Muscle layer of colon (tissue), 2 donors: ENCODE measurements around the gene CCDC39.

Source experiments
- H3K27ac ChIP-seq: one replicate; pipeline ENCODE4 v1.7.0; 2013; ENCODE audit warnings: low read depth, mild to moderate bottlenecking, low read length, moderate library complexity
- H3K27me3 ChIP-seq, 2 donors: one replicate each; pipeline ENCODE4 v1.7.0; 2013; ENCODE audit warnings: low read length in 2 of 2, mild to moderate bottlenecking in 2 of 2; ENCODE audit not compliant: insufficient read depth in 2 of 2, control insufficient read depth in 1 of 2
- H3K36me3 ChIP-seq: one replicate; pipeline ENCODE4 v1.7.0; 2013; ENCODE audit warnings: mild to moderate bottlenecking, low read length; ENCODE audit not compliant: insufficient read depth
- H3K4me1 ChIP-seq: one replicate; pipeline ENCODE4 v1.7.0; 2013; ENCODE audit warnings: mild to moderate bottlenecking, low read length; ENCODE audit not compliant: insufficient read depth
- H3K4me3 ChIP-seq, 2 donors: one replicate each; pipeline ENCODE4 v1.7.0; 2013; ENCODE audit warnings: low read length in 2 of 2, low read depth in 1 of 2, mild to moderate bottlenecking in 1 of 2, moderate library complexity in 1 of 2
- H3K9ac ChIP-seq: one replicate; pipeline ENCODE4 v1.7.0; 2013; ENCODE audit warnings: low read length
- H3K9me3 ChIP-seq: one replicate; pipeline ENCODE4 v1.7.0; 2013; ENCODE audit warnings: mild to moderate bottlenecking, low read length
- donor health status: abdominal sarcoma.
- donor health status: Adenocarcinoma of cecum.

The CCDC39 gene

DNA sequence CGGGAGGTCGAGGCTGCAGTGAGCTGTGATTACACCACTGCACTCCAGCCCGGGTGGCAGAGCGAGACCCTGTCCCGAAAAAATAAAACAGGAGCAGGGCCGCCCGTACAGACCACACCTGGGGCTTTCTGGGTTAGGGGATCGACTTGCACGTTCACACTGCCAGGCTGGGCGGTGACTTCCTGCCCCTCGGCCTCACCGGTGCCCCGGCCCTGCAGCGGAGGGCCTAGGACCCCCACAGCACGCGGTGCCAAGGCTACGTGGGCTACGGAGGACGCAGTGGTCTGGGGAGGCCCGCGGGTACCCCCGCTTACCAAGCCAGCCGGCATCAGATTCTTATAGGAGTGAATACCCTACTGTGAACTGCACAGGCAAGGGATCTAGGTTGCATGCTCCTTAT is 88.9 kb downstream of the CCDC39 start:
- Histone ChIP-seq H3K36me3 (no peaks in the 10 kb centered on the region), H3K27ac (no peak overlapping the region), H3K27me3 (peaks cover 0 to 4% of the 10 kb centered on the region in 2 donors), H3K4me1 (no peaks in the 10 kb centered on the region), H3K4me3 (no peak overlapping the region), H3K9me3 (no peaks in the 10 kb centered on the region), H3K9ac (no peak overlapping the region)

DNA sequence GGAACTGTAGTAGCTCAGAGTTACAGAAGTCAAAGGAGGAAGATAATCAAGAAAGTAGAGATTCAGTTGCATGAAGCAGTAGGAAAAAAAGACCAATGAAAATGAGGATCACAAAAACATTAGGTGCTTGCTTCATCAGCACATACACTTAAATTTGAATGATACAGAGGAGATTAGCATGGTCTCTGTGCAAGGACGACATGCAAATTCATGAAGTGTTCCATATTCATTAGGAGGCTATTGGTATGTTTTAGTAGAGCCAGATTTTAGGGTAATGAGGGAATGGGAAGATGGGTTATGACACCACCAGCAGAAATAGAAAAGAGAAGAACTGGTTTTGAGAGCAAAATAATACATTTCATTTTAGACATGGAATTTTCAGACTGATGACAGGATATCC is 98.4 kb downstream of the CCDC39 start:
- no peaks in the 10 kb centered on the region for H3K9me3 ChIP-seq
- H3K4me1 ChIP-seq = no peaks in the 10 kb centered on the region
- H3K27me3 ChIP-seq = peaks cover 0 to 4% of the 10 kb centered on the region in 2 donors
- H3K4me3 ChIP-seq = no peak overlapping the region
- no peak overlapping the region for H3K9ac ChIP-seq
- no peak overlapping the region for H3K27ac ChIP-seq
- H3K36me3 ChIP-seq = no peaks in the 10 kb centered on the region

DNA sequence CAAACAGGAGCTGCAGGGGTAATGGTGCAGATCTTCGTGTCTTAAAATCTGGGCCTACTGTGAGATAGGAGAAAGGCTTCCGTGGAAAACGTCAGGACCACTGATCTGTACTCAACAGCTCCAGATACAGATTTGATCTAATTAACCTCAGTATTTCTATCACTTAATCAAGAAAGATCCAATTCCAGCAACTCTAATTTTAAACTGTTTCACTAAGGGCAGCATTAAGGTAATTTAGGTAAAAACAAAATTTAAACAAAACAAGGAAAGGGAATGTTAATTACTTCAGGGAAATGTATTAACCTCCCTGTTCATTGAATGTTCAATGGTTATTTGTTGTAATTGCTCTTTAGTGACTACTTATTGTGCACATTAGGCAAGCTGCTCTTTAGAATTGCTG is 103.7 kb downstream of the CCDC39 start:
- no peaks in the 10 kb centered on the region for H3K9me3 ChIP-seq
- no peak overlapping the region for H3K27ac ChIP-seq
- H3K27me3 ChIP-seq = no peaks in the 10 kb centered on the region
- no peaks in the 10 kb centered on the region for H3K36me3 ChIP-seq
- H3K9ac ChIP-seq = no peak overlapping the region
- no peak overlapping the region for H3K4me3 ChIP-seq
- H3K4me1 ChIP-seq = no peaks in the 10 kb centered on the region

DNA sequence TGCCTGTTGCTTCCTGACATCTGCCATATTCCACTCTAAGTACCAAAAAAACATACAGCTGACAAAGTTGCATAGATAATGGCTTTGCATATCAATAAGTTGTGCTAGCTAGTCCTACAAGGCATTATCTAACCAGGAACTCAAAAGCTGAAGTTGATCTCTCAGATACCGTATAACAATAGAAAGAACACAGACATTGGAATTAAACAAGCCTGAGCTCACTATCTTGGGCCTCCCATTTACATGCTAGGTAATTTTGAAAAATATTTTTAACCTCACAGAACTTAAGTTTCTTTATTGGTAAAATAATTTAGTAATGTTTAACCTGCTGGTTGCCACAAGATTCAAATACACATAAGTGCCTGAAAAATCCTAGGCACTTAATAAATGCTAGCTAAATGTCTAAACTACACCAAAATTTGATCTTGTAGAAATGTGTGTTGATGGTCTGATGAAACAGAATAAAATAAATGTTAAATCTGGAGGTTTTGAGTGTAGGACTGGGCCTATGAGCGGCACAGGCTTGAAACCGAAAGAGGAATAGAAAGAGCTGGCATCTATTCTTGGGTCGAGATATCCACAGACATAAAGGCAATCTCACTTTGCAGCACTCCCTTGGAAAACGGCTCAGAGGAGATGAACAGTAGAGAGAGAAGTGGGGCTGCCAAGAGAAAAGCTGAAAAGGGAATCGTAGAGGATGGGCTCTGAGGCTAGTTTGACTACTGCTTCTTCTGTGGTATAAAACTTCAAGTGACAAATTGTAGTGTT is 107.3 kb downstream of the CCDC39 start:
- no peaks in the 10 kb centered on the region for H3K27me3 ChIP-seq
- H3K36me3 ChIP-seq = no peaks in the 10 kb centered on the region
- H3K4me1 ChIP-seq = no peaks in the 10 kb centered on the region
- no peaks in the 10 kb centered on the region for H3K9me3 ChIP-seq
- no peak overlapping the region for H3K9ac ChIP-seq
- H3K4me3 ChIP-seq = no peak overlapping the region
- H3K27ac ChIP-seq = no peak overlapping the region

DNA sequence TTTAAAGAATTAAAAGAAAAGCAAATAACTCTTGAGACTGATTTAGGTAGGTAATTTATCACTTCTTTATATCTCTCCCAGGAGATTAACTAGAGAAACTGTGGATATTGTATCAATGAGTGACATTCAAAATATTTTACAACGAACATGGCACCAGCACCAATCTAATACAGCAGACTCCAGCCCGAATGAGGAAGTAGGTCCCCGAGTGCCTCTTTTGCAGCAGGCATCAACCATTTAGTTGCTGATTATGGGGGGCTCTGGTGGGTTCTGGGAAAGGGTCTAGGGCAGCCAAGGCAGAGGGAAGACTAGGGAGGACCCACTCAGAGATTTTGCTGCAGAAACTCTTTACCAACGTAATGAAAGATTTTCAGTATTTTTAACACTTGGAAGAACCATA is 109.1 kb downstream of the CCDC39 start:
- Histone ChIP-seq H3K9ac (no peak overlapping the region), H3K9me3 (no peaks in the 10 kb centered on the region), H3K27me3 (no peaks in the 10 kb centered on the region), H3K4me3 (no peak overlapping the region), H3K36me3 (no peaks in the 10 kb centered on the region), H3K27ac (no peak overlapping the region), H3K4me1 (no peaks in the 10 kb centered on the region)

DNA sequence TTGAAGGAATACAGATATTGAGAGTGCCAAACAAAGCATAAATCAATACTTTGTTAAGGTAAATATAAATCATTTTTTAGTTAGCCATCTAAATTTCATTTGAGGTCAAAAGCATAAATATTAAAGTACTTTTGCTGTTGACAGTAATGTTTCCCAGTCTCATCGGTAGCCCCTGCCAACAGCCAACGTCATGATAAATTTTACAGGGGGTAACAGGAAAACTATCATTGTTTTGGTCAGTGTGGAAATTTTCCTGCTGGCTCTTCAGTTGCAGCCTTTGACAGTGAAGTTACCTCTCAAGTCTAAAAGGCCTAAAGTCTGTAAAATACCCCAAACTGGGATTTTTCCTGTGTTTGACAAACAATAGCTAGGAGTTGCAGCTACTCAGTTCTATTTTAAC is 114.6 kb downstream of the CCDC39 start:
- Histone ChIP-seq H3K9me3 (no peaks in the 10 kb centered on the region), H3K27me3 (no peaks in the 10 kb centered on the region), H3K9ac (no peak overlapping the region), H3K27ac (no peak overlapping the region), H3K36me3 (no peaks in the 10 kb centered on the region), H3K4me3 (no peak overlapping the region), H3K4me1 (no peaks in the 10 kb centered on the region)
